Midbrain (tissue), 1 donor: ENCODE data around the gene FADS2.

ENCODE experiments used
- DNase-seq: peaks from one replicate; lab custom pipeline; 2025; lab: John Stamatoyannopoulos, UW

The FADS2 gene

DNA sequence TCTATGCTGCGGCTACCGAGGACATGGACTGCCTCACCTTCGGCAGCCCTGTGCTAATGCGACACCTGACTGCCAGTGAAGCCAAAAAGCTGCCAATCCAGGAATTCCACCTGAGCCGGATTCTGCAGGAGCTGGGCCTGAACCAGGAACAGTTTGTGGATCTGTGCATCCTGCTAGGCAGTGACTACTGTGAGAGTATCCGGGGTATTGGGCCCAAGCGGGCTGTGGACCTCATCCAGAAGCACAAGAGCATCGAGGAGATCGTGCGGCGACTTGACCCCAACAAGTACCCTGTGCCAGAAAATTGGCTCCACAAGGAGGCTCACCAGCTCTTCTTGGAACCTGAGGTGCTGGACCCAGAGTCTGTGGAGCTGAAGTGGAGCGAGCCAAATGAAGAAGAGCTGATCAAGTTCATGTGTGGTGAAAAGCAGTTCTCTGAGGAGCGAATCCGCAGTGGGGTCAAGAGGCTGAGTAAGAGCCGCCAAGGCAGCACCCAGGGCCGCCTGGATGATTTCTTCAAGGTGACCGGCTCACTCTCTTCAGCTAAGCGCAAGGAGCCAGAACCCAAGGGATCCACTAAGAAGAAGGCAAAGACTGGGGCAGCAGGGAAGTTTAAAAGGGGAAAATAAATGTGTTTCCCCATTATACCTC, 32.1 kb upstream of the FADS2 start:
- no peak for DNase-seq

GRCh38 chr11:61797263-61797944, 30.7 kb upstream of the FADS2 start:
- peak; percentile 89 for DNase-seq

- no peak for DNase-seq
Measured at GRCh38 chr11:61799665-61800284, 28.3 kb upstream of the FADS2 start.

- DNase-seq, result no peak
Measured at GRCh38 chr11:61800331-61801281, 27.5 kb upstream of the FADS2 start.

GRCh38 chr11:61802605-61803004, 25.5 kb upstream of the FADS2 start:
- DNase-seq, result no peak

- DNase-seq, result no peak
Measured at GRCh38 chr11:61803889-61804647, 24.0 kb upstream of the FADS2 start.

DNA sequence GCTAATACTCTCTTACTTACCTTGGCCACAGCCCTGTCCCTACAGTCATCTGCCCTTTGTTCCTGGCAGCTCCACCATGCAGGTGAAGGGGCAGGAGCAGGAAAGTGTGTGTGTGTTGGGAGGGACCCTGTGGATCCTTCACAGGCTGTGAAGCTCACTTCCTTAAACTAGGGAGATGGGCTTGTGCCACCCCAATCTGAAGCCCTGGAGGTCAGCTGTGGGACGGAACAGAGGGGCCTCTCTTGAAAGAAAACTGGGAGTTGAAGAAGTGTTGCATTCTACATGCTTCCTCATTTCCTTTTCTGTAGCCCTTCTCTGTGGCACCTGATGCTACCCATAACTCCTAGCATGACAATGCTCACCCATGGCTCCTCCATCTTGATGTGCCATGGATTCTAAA, 23.0 kb upstream of the FADS2 start:
- DNase-seq, result no peak

DNA sequence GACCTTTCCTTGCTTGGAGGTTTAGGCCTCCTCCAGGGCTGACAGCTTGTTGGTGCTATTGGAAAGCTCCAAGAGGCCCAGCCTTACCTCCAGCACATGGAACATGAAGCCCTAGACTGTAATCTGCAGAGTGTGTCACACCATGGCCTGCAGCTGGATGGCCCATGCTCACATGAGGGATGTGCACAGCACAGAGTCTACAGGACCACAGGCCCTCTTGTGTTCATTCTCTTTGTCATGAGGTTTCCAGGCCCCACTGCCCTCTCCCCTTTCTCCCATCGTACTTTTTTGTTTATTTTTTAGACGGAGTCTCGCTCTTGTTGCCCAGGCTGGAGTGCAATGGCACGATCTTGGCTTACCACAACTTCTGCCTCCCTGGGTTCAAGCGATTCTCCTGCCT, 21.3 kb upstream of the FADS2 start:
- DNase-seq, result no peak

- DNase-seq, result no peak
Measured at GRCh38 chr11:61810671-61811175, 17.4 kb upstream of the FADS2 start.

DNA sequence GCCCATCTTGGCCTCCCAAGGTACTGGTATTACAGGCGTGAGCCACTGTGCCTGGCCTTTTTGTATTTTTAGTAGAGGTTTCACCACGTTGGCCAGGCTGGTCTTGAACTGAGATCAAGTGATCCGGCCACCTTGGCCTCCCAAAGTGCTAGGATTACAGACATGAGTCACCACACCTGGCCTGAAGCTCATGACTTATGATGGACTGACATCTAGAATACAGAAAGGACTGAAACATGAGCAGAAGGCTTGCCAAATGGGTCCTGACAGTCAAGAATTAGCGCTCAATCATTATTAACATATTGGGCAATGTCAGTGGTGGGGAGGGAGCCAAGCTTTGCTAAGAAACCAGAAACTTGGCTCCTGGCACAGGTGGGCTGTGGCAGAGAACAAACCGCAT, 16.3 kb upstream of the FADS2 start:
- no peak for DNase-seq

GRCh38 chr11:61812736-61813411, 15.2 kb upstream of the FADS2 start:
- no peak for DNase-seq

- peak; percentile 72 for DNase-seq
Measured at GRCh38 chr11:61814247-61814957, 13.7 kb upstream of the FADS2 start.

DNA sequence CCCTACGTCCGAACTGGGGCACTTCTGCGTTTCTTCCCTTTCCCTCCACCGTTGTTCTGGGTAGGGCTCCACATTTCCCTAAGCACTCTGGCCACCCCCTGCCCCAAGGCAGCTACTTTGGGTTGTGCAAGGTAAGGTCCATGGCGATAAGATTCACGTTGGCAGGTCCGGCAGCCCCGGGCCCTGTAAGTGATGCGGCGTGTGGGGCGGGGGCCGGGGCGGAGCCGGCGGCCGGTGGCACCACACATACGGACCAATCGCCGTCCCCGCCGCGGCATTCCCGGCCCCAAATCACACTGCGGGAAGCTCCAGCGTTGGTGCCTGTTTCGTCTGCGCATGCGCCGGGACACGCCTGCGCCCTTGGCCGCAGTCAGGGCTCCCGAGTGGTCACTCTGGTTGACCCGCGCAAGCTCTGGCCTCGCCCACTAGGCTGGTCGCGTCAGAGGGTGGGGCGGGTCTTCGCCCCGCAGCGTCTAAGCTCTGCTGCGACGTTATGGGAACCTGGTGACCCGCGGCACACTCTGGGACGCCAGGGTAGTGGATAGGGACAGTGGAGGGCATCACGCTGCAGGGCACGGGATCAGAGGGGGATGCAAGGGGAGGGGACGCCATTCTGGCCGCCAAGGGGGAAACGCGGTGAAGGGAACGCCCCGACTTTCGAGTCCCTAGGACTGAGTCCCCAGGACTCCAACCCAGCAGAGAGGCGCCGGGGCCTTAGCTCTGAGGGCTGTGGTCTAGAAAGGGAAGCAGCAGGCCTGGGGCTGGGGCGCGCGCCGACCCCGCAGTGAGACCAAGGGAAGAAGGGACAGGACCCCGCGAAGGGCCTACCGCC, 12.9 kb upstream of the FADS2 start:
- peak; percentile 99 for DNase-seq

- peak; percentile 73 for DNase-seq
Measured at GRCh38 chr11:61815790-61816735, 12.0 kb upstream of the FADS2 start.

DNA sequence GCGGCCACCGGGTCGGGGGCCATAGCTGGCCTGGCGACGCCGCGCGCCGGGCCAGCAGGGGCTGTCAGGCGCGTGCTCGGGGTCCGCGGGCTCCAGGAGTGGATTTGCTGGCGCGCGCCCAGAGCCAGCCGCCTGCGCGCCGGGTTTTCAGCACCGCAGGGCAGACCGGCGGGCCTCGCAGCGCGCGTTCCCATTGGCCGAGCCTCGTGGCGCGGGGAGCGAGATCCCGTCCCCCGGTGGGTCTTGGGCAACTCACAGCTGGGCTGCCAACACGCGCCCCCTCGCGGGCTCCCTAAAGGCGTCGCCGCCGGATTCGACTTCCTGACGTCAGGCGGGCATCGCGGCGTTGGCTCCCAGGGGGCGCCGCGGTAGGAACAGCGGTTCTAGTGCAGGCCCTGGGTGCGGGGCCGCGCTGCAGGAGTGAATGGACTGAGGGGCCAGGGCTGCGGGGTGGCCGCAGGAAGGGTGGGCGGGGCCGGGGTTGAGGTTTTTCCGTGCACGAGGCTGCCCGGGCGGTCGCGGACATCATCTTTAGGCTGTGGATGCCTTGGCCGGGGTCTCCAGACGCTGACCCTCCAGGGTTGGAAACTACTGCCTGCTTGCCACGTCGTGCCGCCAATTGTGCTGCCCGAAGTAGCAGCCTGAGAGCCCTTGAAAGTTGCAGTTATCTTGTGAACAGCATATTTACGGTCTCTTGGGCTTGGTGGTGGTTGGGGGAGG, 11.2 kb upstream of the FADS2 start, which contains the start of gene FADS1:
Gene FADS1, minus strand, starts transcription at position 268 of the 720 bp plus-strand sequence. Its CDS starts 74 bp downstream, at position 194.
- peak; percentile 94 for DNase-seq

GRCh38 chr11:61817471-61818202, 10.5 kb upstream of the FADS2 start:
- DNase-seq, result no peak
